OCI-LY3 (cell line): ENCODE data around the gene TMEM132C.

Experiments
- H2AFZ ChIP-seq: fragments of 200-600, 300-600 bp; shearing (Covaris generic); 2 replicates; pipeline ENCODE4 v1.6.0; 2014; ENCODE audit warnings: antibody characterized with exemption, low read depth, low read length
- H3K27ac ChIP-seq: fragments of 200-600, 300-600 bp; sonication (generic); 2 replicates; pipeline ENCODE4 v1.5.1; 2014; ENCODE audit warnings: mild to moderate bottlenecking, low read length, moderate library complexity, mixed read lengths
- H3K27me3 ChIP-seq: fragments of 200-600, 300-600 bp; sonication (generic); 2 replicates; pipeline ENCODE4 v1.6.1; 2014; ENCODE audit warnings: low read depth, low read length, mixed read lengths
- H3K36me3 ChIP-seq: fragments of 200-600, 300-600 bp; sonication (generic); replicated peaks from 2 replicates; pipeline ENCODE3; 2014; ENCODE audit warnings: low read depth, low read length, mixed read lengths
- H3K4me1 ChIP-seq: fragments of 300-600, 200-600 bp; sonication (generic); 2 replicates; pipeline ENCODE4 v1.6.1; 2014; ENCODE audit warnings: low read length, mixed read lengths
- H3K4me2 ChIP-seq: fragments of 200-600, 300-600 bp; sonication (generic); 2 replicates; pipeline ENCODE4 v1.6.1; 2014; ENCODE audit warnings: low read length, mixed read lengths
- H3K4me3 ChIP-seq: fragments of 300-600, 200-600 bp; sonication (generic); 2 replicates; pipeline ENCODE4 v1.5.1; 2014; ENCODE audit warnings: antibody characterized with exemption, mild to moderate bottlenecking, low read length, moderate library complexity
- H3K79me2 ChIP-seq: fragments of 300-600, 200-600 bp; shearing (Covaris generic); 2 replicates; pipeline ENCODE4 v1.6.1; 2014; ENCODE audit warnings: mild to moderate bottlenecking, low read length, mixed read lengths
- H3K9ac ChIP-seq: fragments of 300-600, 200-600 bp; shearing (Covaris generic); 2 replicates; pipeline ENCODE4 v1.6.0; 2014; ENCODE audit warnings: mild to moderate bottlenecking, low read length, moderate library complexity
- H3K9me3 ChIP-seq: fragments of 200-600, 300-600 bp; shearing (Covaris generic); 2 replicates; pipeline ENCODE4 v1.6.1; 2014; ENCODE audit warnings: low read length, mixed read lengths; ENCODE audit not compliant: insufficient read depth
- H4K20me1 ChIP-seq: fragments of 200-600, 300-600 bp; sonication (generic); 2 replicates; pipeline ENCODE4 v1.6.1; 2016; ENCODE audit warnings: low read length, mixed read lengths; ENCODE audit not compliant: insufficient read depth
- EZH2phosphoT487 ChIP-seq: fragments of 200-600 bp; shearing (Covaris generic); IDR thresholded peaks from 2 replicates; pipeline ENCODE4 v1.6.1; 2018; ENCODE audit warnings: antibody characterized with exemption, mixed run types, low read depth
- TF ChIP-seq, protein P1 (sequence below): fragments of 200-600, 300-600 bp; sonication (generic); IDR thresholded peaks from 2 replicates; pipeline ENCODE4 v1.5.1; 2014; ENCODE audit warnings: antibody characterized with exemption, low read length, low read depth

TMEM132C gene

DNA sequence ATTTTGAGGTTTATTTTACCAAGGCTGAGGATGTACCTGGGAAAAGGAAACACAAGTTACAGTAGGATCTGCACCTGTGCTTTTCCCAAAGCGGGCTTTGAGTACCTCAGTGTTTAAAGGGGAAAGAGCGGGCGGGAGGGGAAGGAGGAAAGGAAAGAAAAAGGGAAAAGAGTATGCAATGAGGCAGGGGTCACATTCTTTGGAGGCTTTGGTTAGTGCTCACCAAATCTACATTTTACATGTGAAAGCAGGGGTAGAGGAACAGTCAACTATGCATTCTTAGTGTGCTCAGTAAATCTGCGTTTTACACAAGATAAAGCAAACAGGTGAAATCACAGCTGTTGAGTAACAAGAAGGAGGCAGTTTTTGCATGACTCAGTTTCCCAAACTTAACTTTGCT, 242.2 kb downstream of the TMEM132C start:
- H3K27me3 ChIP-seq, result peaks cover 37% of the 10 kb centered on the region
- no peaks in the 10 kb centered on the region for H4K20me1 ChIP-seq
- H3K27ac ChIP-seq, result no peak overlapping the region
- no peak overlapping the region for H3K4me2 ChIP-seq
- TF ChIP-seq, protein P1, sequence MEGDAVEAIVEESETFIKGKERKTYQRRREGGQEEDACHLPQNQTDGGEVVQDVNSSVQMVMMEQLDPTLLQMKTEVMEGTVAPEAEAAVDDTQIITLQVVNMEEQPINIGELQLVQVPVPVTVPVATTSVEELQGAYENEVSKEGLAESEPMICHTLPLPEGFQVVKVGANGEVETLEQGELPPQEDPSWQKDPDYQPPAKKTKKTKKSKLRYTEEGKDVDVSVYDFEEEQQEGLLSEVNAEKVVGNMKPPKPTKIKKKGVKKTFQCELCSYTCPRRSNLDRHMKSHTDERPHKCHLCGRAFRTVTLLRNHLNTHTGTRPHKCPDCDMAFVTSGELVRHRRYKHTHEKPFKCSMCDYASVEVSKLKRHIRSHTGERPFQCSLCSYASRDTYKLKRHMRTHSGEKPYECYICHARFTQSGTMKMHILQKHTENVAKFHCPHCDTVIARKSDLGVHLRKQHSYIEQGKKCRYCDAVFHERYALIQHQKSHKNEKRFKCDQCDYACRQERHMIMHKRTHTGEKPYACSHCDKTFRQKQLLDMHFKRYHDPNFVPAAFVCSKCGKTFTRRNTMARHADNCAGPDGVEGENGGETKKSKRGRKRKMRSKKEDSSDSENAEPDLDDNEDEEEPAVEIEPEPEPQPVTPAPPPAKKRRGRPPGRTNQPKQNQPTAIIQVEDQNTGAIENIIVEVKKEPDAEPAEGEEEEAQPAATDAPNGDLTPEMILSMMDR, result no peak
- H3K4me1 ChIP-seq, result no peaks in the 10 kb centered on the region
- no peaks in the 10 kb centered on the region for H3K79me2 ChIP-seq
- no peaks in the 10 kb centered on the region for H3K9me3 ChIP-seq
- H3K36me3 ChIP-seq, result no peaks in the 10 kb centered on the region
- no peak overlapping the region for H3K4me3 ChIP-seq
- no peak overlapping the region for H2AFZ ChIP-seq
- H3K9ac ChIP-seq, result no peak overlapping the region

DNA sequence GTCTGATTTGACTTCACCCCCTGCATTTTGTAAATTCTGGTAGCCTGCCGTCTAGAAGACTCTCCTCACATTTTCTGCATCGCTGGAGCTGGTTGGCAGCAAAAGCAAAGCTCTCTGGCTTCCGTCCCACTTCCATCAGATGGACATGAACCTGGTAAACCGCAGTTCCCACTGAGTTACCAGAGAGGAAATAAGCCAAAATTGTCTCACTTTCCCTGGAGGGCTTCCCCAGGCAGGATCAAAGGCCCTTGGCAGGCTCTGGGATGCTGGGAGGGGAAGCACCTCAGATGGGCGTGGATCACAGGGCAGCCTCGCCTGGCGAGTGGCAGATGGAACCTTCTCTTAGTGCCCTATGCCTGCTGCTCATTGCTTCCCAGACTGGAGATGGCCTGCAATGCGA, 243.5 kb downstream of the TMEM132C start:
- H3K4me2 ChIP-seq, result no peak overlapping the region
- TF ChIP-seq, protein P1, result no peak
- no peak for TF ChIP-seq EZH2phosphoT487

DNA sequence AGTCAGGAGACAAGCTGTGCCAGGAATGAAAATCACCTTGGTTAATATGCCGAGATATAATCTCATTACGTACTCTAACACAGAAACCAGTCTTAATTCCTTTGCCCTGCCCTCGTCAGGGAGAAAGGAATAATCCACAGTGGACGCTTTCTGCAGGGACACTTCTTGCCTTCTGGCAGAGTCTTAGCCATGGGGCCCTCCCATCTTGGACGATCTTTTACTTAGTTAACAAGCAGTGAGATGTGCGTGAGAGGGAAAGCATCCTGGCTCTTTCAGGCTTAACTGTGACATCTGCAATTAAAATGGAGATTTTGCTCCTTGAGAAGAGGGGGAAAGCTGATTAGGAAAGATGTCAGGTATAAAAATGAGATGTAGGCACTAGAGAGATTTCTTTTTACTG, 246.4 kb downstream of the TMEM132C start:
- no peaks in the 10 kb centered on the region for H3K4me1 ChIP-seq
- H3K27ac ChIP-seq, result no peak overlapping the region
- no peaks in the 10 kb centered on the region for H3K9me3 ChIP-seq
- H3K4me3 ChIP-seq, result no peak overlapping the region
- no peak overlapping the region for H3K4me2 ChIP-seq
- no peaks in the 10 kb centered on the region for H3K79me2 ChIP-seq
- no peak for TF ChIP-seq EZH2phosphoT487
- TF ChIP-seq, protein P1, result no peak
- H3K36me3 ChIP-seq, result no peaks in the 10 kb centered on the region
- peaks cover 34% of the 10 kb centered on the region for H3K27me3 ChIP-seq
- H4K20me1 ChIP-seq, result no peaks in the 10 kb centered on the region
- no peak overlapping the region for H2AFZ ChIP-seq
- no peak overlapping the region for H3K9ac ChIP-seq

More for the DNA sequence above, 243.5 kb downstream of the TMEM132C start:
- H3K9ac ChIP-seq, result no peak overlapping the region
- H3K27me3 ChIP-seq, result peaks cover 41% of the 10 kb centered on the region
- H3K9me3 ChIP-seq, result no peaks in the 10 kb centered on the region
- no peaks in the 10 kb centered on the region for H3K79me2 ChIP-seq
- no peaks in the 10 kb centered on the region for H4K20me1 ChIP-seq
- H2AFZ ChIP-seq, result no peak overlapping the region
- no peak overlapping the region for H3K27ac ChIP-seq
- H3K4me3 ChIP-seq, result no peak overlapping the region
- H3K36me3 ChIP-seq, result no peaks in the 10 kb centered on the region
- H3K4me1 ChIP-seq, result no peaks in the 10 kb centered on the region

DNA sequence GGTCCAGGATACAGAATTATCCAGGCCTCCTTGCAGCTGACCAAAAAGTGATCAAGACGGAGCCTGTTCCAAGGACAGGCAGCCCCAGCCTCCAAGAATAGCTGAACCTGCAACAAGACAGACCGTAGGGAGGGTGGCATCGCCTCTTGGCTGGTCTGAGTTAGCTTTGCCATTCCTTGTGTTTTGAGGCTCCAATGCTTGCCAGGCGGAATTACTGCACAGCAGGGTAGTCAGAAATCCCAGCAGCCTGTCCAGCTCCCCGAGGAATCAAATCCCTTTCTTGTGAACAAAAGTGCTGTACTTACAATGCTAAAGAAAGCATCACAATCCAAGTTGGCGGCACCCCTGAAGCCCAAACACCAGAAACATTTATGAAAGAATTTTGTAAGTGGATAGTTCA, 246.9 kb downstream of the TMEM132C start:
- no peak overlapping the region for H3K27ac ChIP-seq
- H3K27me3 ChIP-seq, result peaks cover 29% of the 10 kb centered on the region
- no peaks in the 10 kb centered on the region for H3K4me1 ChIP-seq
- TF ChIP-seq, protein P1, result no peak
- no peak for TF ChIP-seq EZH2phosphoT487
- no peak overlapping the region for H3K4me3 ChIP-seq
- H2AFZ ChIP-seq, result no peak overlapping the region
- no peaks in the 10 kb centered on the region for H3K9me3 ChIP-seq
- no peaks in the 10 kb centered on the region for H3K79me2 ChIP-seq
- no peaks in the 10 kb centered on the region for H3K36me3 ChIP-seq
- H3K9ac ChIP-seq, result no peak overlapping the region
- no peak overlapping the region for H3K4me2 ChIP-seq
- no peaks in the 10 kb centered on the region for H4K20me1 ChIP-seq
